ENCODE results near the gene ADGRF1.

The ADGRF1 gene

DNA sequence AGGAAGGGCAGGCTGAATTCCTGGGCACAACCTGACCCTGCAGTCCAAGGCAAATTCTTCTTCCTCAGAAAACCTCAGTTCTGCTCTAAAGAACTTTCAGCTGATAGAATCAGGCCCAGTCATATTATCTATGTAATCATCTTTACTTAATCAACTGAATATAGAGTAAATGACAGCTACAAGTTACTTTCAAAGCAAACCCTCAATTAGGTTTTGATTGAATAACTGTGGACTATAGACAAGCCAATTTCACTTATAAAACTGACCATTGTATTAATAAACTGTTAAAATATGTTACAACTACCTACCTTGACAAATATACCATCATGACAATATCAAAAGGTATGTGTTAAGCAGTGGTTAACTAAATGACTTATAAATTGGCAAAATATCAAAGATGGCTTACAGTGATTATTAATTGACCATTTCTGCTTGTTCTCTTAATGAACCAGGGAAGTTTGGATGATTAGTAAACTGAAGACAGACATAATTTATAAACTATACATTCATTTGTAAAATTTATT is 74.2 kb downstream of the ADGRF1 start:
- H3K4me1 ChIP-seq (ENCODE audit: insufficient read depth, low read length) = no peaks in the 10 kb centered on the region

DNA sequence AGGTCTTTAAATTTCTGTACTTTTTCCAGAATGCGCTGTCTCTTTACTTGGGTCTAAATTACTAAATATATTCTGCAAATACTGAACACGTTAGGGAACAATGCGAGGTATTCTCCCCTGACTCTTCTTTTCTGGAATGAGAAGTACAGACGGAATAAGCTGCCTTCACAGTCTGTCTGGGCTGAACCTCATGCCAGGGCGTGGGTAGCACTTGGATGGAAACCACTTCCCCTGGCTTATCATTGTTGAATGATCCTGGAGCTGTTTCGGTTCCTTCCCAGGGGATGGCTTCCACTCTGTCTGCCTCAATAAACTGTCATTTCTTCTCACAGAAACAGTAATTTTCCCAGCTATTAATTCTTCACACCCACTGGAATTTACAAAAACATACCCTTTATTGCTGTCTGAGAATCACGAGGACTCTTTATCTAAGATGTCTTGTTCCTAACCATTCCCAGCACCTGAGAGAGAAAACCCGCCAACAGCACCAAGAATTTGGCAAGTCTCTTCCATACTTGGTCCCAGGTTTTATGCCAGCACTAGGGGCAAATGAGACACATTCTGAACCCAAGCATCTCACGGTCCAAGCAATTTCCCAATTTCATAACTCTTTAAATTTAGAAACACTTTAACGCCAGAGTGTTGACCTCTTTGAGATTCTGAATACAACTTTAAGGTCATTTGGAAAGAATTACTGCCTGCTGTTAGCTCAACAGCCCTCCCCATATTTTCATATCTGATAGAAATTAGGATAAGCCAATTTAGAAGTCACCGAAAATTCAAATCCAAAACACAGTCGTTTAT is 77.2 kb downstream of the ADGRF1 start:
- no peaks in the 10 kb centered on the region for H3K36me3 ChIP-seq (ENCODE audit: insufficient read depth, low read length)
- H3K27ac ChIP-seq (ENCODE audit: low read depth, low read length) = no peak overlapping the region
- no peak overlapping the region for H3K9ac ChIP-seq (ENCODE audit: low read length)
- no peak overlapping the region for H3K4me3 ChIP-seq (ENCODE audit: low read depth in 1 of 2, low read length in 2 of 2)
- H3K9me3 ChIP-seq (ENCODE audit: low read length) = no peaks in the 10 kb centered on the region
- H3K27me3 ChIP-seq (ENCODE audit: control insufficient read depth in 1 of 2, insufficient read depth in 2 of 2, low read length in 2 of 2) = no peaks in the 10 kb centered on the region
- H3K4me1 ChIP-seq (ENCODE audit: insufficient read depth, low read length) = no peaks in the 10 kb centered on the region

More for the DNA sequence above, 74.2 kb downstream of the ADGRF1 start:
- H3K27me3 ChIP-seq (ENCODE audit: control insufficient read depth in 1 of 2, insufficient read depth in 2 of 2, low read length in 2 of 2) = no peaks in the 10 kb centered on the region
- no peak overlapping the region for H3K27ac ChIP-seq (ENCODE audit: low read depth, low read length)
- no peaks in the 10 kb centered on the region for H3K36me3 ChIP-seq (ENCODE audit: insufficient read depth, low read length)
- H3K4me3 ChIP-seq (ENCODE audit: low read depth in 1 of 2, low read length in 2 of 2) = no peak overlapping the region
- no peak overlapping the region for H3K9ac ChIP-seq (ENCODE audit: low read length)
- no peaks in the 10 kb centered on the region for H3K9me3 ChIP-seq (ENCODE audit: low read length)

DNA sequence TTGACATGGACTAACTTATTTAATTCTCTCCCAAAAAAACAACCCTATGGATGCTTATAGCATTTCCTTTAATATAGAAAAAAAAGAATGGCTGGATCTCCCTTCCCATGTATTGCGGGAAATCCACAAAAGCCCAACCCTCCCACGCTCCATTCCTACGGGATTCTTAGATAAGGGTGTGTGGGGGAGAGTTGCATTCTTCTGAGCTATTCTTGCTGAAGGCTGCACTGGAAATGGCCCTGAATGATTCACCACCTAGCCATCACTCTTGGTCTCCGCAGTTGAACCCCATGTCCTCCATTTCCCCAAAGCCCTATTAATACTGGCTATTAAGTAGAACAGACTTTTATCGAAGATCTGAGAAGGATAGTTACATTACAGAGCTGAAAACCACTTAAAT is 78.5 kb downstream of the ADGRF1 start:
- Histone ChIP-seq H3K4me3 (ENCODE audit: low read depth in 1 of 2, low read length in 2 of 2) (no peak overlapping the region), H3K9ac (ENCODE audit: low read length) (no peak overlapping the region), H3K27me3 (ENCODE audit: control insufficient read depth in 1 of 2, insufficient read depth in 2 of 2, low read length in 2 of 2) (no peaks in the 10 kb centered on the region), H3K36me3 (ENCODE audit: insufficient read depth, low read length) (no peaks in the 10 kb centered on the region), H3K9me3 (ENCODE audit: low read length) (no peaks in the 10 kb centered on the region), H3K4me1 (ENCODE audit: insufficient read depth, low read length) (no peaks in the 10 kb centered on the region), H3K27ac (ENCODE audit: low read depth, low read length) (no peak overlapping the region)

DNA sequence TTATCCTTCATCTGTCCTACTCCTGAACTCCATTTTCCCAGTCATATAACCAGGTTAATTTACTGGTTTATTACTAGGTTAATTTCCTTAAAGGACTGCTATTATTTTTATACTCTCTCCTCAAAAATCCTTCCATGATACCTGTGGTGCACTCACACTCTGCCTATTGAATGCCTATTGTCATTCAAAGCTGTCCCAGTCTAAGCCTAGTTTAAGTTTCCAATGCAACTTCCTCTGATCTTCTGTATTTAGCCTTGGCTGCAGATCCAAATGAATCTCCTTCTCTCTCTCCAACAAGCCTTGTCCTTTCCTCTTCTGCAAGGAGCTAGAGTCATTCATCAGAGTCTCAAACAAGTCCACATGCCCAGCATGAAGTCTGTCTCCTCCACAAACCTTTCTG is 79.1 kb downstream of the ADGRF1 start:
- Histone ChIP-seq H3K9ac (ENCODE audit: low read length) (no peak overlapping the region), H3K27ac (ENCODE audit: low read depth, low read length) (no peak overlapping the region), H3K4me3 (ENCODE audit: low read depth in 1 of 2, low read length in 2 of 2) (no peak overlapping the region), H3K36me3 (ENCODE audit: insufficient read depth, low read length) (no peaks in the 10 kb centered on the region), H3K9me3 (ENCODE audit: low read length) (no peaks in the 10 kb centered on the region), H3K27me3 (ENCODE audit: control insufficient read depth in 1 of 2, insufficient read depth in 2 of 2, low read length in 2 of 2) (no peaks in the 10 kb centered on the region), H3K4me1 (ENCODE audit: insufficient read depth, low read length) (no peaks in the 10 kb centered on the region)

DNA sequence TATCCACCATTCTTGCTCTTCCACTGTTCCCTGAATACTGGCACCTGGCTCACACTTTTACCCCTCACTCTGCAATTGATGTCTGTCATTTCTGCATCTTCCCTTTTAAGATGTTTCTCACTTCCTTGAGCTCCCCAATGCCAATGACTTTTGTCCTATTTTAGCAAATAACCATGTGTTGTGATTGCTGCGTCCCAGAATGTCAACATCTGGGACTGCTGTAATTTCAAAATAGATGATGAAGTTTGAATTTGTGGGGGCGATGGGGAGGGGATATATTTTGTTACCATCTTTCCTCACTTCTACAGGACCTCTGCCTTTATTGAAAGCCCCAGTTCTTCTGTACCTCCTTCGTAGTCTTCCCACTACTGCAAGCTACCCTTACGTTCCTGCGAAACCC is 80.4 kb downstream of the ADGRF1 start:
- Histone ChIP-seq H3K9ac (ENCODE audit: low read length) (no peak overlapping the region), H3K27ac (ENCODE audit: low read depth, low read length) (no peak overlapping the region), H3K9me3 (ENCODE audit: low read length) (no peaks in the 10 kb centered on the region), H3K27me3 (ENCODE audit: control insufficient read depth in 1 of 2, insufficient read depth in 2 of 2, low read length in 2 of 2) (no peaks in the 10 kb centered on the region), H3K36me3 (ENCODE audit: insufficient read depth, low read length) (no peaks in the 10 kb centered on the region), H3K4me1 (ENCODE audit: insufficient read depth, low read length) (no peaks in the 10 kb centered on the region), H3K4me3 (ENCODE audit: low read depth in 1 of 2, low read length in 2 of 2) (no peak overlapping the region)

DNA sequence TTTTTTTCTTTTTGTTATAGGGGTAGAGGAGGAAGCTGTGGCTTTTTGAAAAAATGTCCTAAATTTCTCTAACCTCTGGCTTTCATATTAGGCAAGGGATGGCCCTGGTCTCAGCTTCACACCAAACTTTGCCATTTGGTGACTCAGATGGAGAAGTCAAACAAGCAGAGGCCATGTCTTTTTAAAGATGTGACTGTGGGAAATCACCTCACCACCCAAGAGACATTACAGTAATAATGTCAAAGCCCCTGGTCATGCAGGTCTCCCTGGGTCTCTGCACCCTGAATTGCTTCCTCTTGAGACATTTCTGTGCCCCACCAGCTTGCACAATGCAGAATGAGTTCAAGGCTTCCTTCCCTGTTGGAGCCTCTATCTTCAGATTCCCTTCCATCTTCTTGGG is 80.9 kb downstream of the ADGRF1 start:
- Histone ChIP-seq H3K4me1 (ENCODE audit: insufficient read depth, low read length) (no peaks in the 10 kb centered on the region), H3K9me3 (ENCODE audit: low read length) (no peaks in the 10 kb centered on the region), H3K4me3 (ENCODE audit: low read depth in 1 of 2, low read length in 2 of 2) (no peak overlapping the region), H3K9ac (ENCODE audit: low read length) (no peak overlapping the region), H3K36me3 (ENCODE audit: insufficient read depth, low read length) (no peaks in the 10 kb centered on the region), H3K27ac (ENCODE audit: low read depth, low read length) (no peak overlapping the region), H3K27me3 (ENCODE audit: control insufficient read depth in 1 of 2, insufficient read depth in 2 of 2, low read length in 2 of 2) (no peaks in the 10 kb centered on the region)

DNA sequence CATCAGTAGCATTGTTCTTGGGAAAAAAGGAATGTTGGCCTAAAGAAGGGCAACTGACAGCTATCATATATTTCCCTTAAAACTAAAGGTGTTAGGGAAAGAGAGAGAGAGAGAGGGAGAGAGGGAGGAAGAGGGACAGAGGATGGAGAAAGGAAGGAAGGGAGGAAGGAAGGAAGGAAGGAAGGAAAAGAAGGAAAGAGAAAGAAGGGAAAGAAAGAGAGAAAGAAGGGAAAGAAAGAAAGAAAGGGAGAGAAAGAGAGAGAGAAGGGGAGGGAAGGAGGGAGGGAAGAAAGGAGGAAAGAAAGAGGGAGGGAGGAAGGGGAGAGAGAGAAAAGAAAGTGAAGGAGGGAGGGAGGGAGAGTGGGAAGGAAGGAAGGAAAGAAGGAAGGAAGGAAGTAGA is 82.7 kb downstream of the ADGRF1 start:
- Histone ChIP-seq H3K27ac (ENCODE audit: low read depth, low read length) (no peak overlapping the region), H3K27me3 (ENCODE audit: control insufficient read depth in 1 of 2, insufficient read depth in 2 of 2, low read length in 2 of 2) (no peaks in the 10 kb centered on the region), H3K9me3 (ENCODE audit: low read length) (no peaks in the 10 kb centered on the region), H3K4me1 (ENCODE audit: insufficient read depth, low read length) (no peaks in the 10 kb centered on the region), H3K36me3 (ENCODE audit: insufficient read depth, low read length) (no peaks in the 10 kb centered on the region), H3K9ac (ENCODE audit: low read length) (no peak overlapping the region), H3K4me3 (ENCODE audit: low read depth in 1 of 2, low read length in 2 of 2) (no peak overlapping the region)

DNA sequence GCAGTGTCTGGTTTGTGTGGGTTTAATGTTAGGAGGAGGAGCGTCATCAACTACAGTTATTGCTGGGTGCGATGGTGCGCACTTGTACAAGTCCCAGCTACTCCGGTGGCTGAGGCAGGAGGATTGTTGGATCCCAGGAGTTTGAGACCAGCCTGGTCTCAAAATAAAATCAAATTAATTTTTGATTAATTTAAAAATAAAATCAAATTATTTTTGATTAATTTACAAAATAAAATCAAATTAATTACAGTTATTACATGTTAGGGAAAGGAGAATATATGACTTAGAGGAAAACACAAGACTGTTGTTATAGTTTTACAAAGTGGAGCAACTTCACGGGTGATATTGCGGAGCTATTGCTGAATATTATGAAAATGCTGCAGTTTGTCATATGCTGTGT is 85.7 kb downstream of the ADGRF1 start:
- H3K27ac ChIP-seq (ENCODE audit: low read depth, low read length) = no peak overlapping the region

DNA sequence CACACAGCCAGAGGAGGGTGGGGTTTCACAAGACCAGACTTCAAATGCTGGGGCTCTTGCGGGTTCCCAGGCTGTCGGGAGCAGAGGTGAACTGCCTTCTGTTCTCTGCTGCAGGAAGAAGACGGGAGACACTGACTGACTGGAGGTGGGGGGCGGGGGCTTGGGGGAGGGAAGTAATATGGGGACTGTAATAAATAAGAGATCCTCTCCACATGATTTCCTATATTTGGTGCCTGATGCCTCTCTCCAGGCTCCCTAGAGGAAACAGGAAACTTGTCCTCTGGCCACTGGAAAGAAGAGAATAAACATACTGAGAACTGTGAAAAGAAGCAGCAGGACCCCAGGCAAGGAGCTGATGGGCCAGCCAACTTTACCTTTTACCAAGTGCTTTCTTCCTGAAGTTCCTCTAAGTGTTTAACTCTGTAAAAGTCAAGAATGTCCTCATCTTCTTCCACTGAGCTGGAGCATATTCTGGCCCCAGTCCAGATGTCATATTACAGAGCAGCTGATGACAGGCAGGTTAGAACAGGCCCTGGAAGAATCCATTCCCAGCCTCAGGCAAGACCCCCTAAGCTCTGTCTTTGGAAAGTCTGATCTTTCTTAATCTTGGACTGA is 87.2 kb downstream of the ADGRF1 start:
- Histone ChIP-seq H3K4me3 (ENCODE audit: low read depth in 1 of 2, low read length in 2 of 2) (no peak overlapping the region), H3K4me1 (ENCODE audit: insufficient read depth, low read length) (no peaks in the 10 kb centered on the region), H3K36me3 (ENCODE audit: insufficient read depth, low read length) (no peaks in the 10 kb centered on the region), H3K9ac (ENCODE audit: low read length) (no peak overlapping the region), H3K27me3 (ENCODE audit: control insufficient read depth in 1 of 2, insufficient read depth in 2 of 2, low read length in 2 of 2) (no peaks in the 10 kb centered on the region), H3K9me3 (ENCODE audit: low read length) (no peaks in the 10 kb centered on the region), H3K27ac (ENCODE audit: low read depth, low read length) (no peak overlapping the region)

More for the DNA sequence above, 85.7 kb downstream of the ADGRF1 start:
- H3K9me3 ChIP-seq (ENCODE audit: low read length) = no peaks in the 10 kb centered on the region
- no peaks in the 10 kb centered on the region for H3K4me1 ChIP-seq (ENCODE audit: insufficient read depth, low read length)
- no peaks in the 10 kb centered on the region for H3K36me3 ChIP-seq (ENCODE audit: insufficient read depth, low read length)
- H3K4me3 ChIP-seq (ENCODE audit: low read depth in 1 of 2, low read length in 2 of 2) = no peak overlapping the region
- H3K27me3 ChIP-seq (ENCODE audit: control insufficient read depth in 1 of 2, insufficient read depth in 2 of 2, low read length in 2 of 2) = no peaks in the 10 kb centered on the region
- H3K9ac ChIP-seq (ENCODE audit: low read length) = no peak overlapping the region

DNA sequence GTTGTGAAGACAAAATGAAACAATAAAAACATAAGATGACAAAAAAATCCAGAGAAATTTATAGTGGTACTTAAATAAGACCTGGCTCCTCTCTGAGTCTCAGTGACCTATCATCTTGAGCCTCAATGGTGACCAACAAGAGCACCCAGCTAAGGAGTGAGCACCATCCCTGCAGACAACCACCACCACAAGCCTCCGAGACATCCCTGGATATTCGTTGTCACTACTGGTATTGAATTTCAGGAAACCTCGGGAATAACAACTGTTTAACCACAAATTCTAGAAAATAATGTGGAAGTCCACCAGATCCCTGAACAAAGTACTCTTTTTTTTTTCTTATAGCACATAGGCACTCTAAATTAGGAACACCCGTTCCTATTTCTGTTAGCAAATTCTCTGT is 88.2 kb downstream of the ADGRF1 start:
- H3K9ac ChIP-seq (ENCODE audit: low read length) = no peak overlapping the region
- no peaks in the 10 kb centered on the region for H3K27me3 ChIP-seq (ENCODE audit: control insufficient read depth in 1 of 2, insufficient read depth in 2 of 2, low read length in 2 of 2)
- no peak overlapping the region for H3K27ac ChIP-seq (ENCODE audit: low read depth, low read length)
- H3K4me1 ChIP-seq (ENCODE audit: insufficient read depth, low read length) = no peaks in the 10 kb centered on the region
- no peaks in the 10 kb centered on the region for H3K9me3 ChIP-seq (ENCODE audit: low read length)
- H3K4me3 ChIP-seq (ENCODE audit: low read depth in 1 of 2, low read length in 2 of 2) = no peak overlapping the region
- H3K36me3 ChIP-seq (ENCODE audit: insufficient read depth, low read length) = no peaks in the 10 kb centered on the region

DNA sequence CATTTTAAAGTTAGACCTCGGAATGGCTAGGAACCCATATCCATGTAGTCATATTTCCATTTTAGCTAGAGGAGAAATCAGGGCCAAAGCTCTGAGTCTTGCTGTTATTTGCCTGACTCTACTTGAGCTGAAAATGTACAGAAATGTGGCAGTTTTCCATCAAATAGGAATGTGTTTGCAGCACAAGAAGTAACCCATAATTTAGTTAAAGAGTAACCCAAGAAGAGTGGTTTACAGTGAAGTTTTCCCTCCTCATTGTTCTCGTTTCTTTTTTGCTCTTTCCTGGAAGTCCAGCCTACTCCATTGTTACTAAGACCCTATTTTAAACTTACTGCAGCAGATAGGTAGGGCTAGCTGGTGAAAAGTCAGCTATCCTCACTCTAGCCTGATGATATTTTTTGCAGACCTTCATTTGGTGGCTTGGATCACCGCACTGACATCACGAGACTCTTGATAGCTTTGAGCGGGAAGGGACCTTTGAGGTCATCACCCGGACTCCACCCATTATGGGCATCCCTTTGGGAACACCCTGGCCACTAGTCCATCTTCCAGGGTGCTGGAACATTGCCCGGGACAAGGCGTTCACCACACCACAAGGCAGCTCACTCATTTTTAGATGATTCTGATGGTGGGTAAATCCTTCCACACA is 92.4 kb downstream of the ADGRF1 start:
- no peaks in the 10 kb centered on the region for H3K36me3 ChIP-seq (ENCODE audit: insufficient read depth, low read length)
- no peak overlapping the region for H3K27ac ChIP-seq (ENCODE audit: low read depth, low read length)
- no peak overlapping the region for H3K4me3 ChIP-seq (ENCODE audit: low read depth in 1 of 2, low read length in 2 of 2)
- H3K9ac ChIP-seq (ENCODE audit: low read length) = no peak overlapping the region
- no peaks in the 10 kb centered on the region for H3K27me3 ChIP-seq (ENCODE audit: control insufficient read depth in 1 of 2, insufficient read depth in 2 of 2, low read length in 2 of 2)
- no peaks in the 10 kb centered on the region for H3K9me3 ChIP-seq (ENCODE audit: low read length)
- no peaks in the 10 kb centered on the region for H3K4me1 ChIP-seq (ENCODE audit: insufficient read depth, low read length)

Data from muscle layer of colon (tissue), 2 donors.